Measurements from ENCODE around the gene GIMAP8.

The GIMAP8 gene

DNA sequence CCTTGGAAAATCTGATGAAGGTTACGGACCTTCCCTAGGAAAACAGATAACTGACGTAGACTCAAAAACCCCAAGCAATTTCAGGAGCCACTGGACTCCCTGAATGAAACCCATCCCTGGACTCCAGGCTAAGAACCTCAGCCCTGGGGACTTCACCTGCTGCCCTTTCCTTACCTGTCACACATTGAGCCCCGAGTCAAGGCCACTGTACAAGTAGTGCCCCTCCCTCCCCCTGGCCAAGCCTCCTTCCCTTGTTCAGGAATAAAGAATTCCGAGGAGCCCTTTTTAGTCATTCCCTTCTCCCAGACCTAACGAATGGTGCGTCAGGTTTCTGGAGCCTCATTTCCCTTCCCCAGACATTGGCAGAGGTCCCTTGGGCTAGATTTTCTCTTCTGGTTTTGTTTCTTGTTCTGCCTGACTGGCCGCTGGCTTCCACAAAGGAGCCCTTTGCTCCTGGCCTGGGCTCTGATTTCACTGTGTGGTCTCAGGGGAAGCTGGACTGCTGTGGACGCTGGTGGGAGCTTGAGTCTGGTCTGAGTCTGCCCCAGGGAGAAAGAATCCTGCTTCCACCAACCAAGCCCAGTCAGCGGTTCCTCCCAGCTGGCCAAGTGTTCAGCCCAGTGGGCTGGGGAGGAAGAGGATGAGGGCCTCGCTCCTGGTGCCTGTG, 39.6 kb upstream of the GIMAP8 start:
- Histone ChIP-seq H3K4me1 (ENCODE audit: low read length) (peaks cover 39% of the 10 kb centered on the region), H3K79me2 (ENCODE audit: low read length) (peaks cover 42% of the 10 kb centered on the region), H4K20me1 (ENCODE audit: insufficient read depth, low read length) (no peaks in the 10 kb centered on the region), H3K27me3 (replicated peaks; ENCODE audit: insufficient read depth, low read length) (no peaks in the 10 kb centered on the region), H3K9me2 (replicated peaks; ENCODE audit: insufficient read depth, low read length) (no peaks in the 10 kb centered on the region), H3F3A (ENCODE audit: insufficient read depth, low read length) (peaks cover 36% of the 10 kb centered on the region), H3K27ac (ENCODE audit: low read length) (no peak overlapping the region), H3K9ac (ENCODE audit: low read length) (no peak overlapping the region), H2AFZ (ENCODE audit: low read length) (no peak overlapping the region), H3K36me3 (replicated peaks; ENCODE audit: insufficient read depth, low read length) (peaks cover 6% of the 10 kb centered on the region), H3K9me3 (replicated peaks; ENCODE audit: insufficient read depth, low read length) (no peaks in the 10 kb centered on the region), H3K4me3 (ENCODE audit: low read length) (no peak overlapping the region), H3K4me2 (ENCODE audit: low read depth, low read length) (no peak overlapping the region)
- DNase-seq, result no peak
- TF ChIP-seq EZH2 (optimal IDR thresholded peaks at IDR 0.05; ENCODE audit: low read depth, low read length) (no peak), EZH2phosphoT487 (IDR thresholded peaks at IDR 0.05; ENCODE audit: low read length) (no peak), CTCF (IDR thresholded peaks at IDR 0.05; ENCODE audit: low read length) (no peak)

GRCh38 chr7:150411606-150412005, 38.8 kb upstream of the GIMAP8 start:
- no peak overlapping the region for H3K27ac ChIP-seq (ENCODE audit: low read length)
- no peaks in the 10 kb centered on the region for H4K20me1 ChIP-seq (ENCODE audit: insufficient read depth, low read length)
- peaks cover 34% of the 10 kb centered on the region for H3F3A ChIP-seq (ENCODE audit: insufficient read depth, low read length)
- no peak for TF ChIP-seq CTCF (IDR thresholded peaks at IDR 0.05; ENCODE audit: low read length)
- no peak for TF ChIP-seq EZH2phosphoT487 (IDR thresholded peaks at IDR 0.05; ENCODE audit: low read length)
- TF ChIP-seq EZH2 (optimal IDR thresholded peaks at IDR 0.05; ENCODE audit: low read depth, low read length), result no peak
- no peak overlapping the region for H3K4me3 ChIP-seq (ENCODE audit: low read length)
- H3K79me2 ChIP-seq (ENCODE audit: low read length), result peaks cover 34% of the 10 kb centered on the region
- H3K9me3 ChIP-seq (replicated peaks; ENCODE audit: insufficient read depth, low read length), result no peaks in the 10 kb centered on the region
- no peak overlapping the region for H3K4me2 ChIP-seq (ENCODE audit: low read depth, low read length)
- H3K9ac ChIP-seq (ENCODE audit: low read length), result no peak overlapping the region
- peaks cover 6% of the 10 kb centered on the region for H3K36me3 ChIP-seq (replicated peaks; ENCODE audit: insufficient read depth, low read length)
- H2AFZ ChIP-seq (ENCODE audit: low read length), result no peak overlapping the region
- H3K9me2 ChIP-seq (replicated peaks; ENCODE audit: insufficient read depth, low read length), result no peaks in the 10 kb centered on the region
- H3K4me1 ChIP-seq (ENCODE audit: low read length), result peaks cover 40% of the 10 kb centered on the region
- DNase-seq, result no peak
- no peaks in the 10 kb centered on the region for H3K27me3 ChIP-seq (replicated peaks; ENCODE audit: insufficient read depth, low read length)

- H3K4me1 ChIP-seq (ENCODE audit: low read length), result peaks cover 38% of the 10 kb centered on the region
- no peaks in the 10 kb centered on the region for H3K27me3 ChIP-seq (replicated peaks; ENCODE audit: insufficient read depth, low read length)
- H2AFZ ChIP-seq (ENCODE audit: low read length), result no peak overlapping the region
- H3K36me3 ChIP-seq (replicated peaks; ENCODE audit: insufficient read depth, low read length), result peaks cover 6% of the 10 kb centered on the region
- no peak overlapping the region for H3K4me3 ChIP-seq (ENCODE audit: low read length)
- no peak overlapping the region for H3K27ac ChIP-seq (ENCODE audit: low read length)
- no peak overlapping the region for H3K9ac ChIP-seq (ENCODE audit: low read length)
- peaks cover 30% of the 10 kb centered on the region for H3F3A ChIP-seq (ENCODE audit: insufficient read depth, low read length)
- TF ChIP-seq CTCF (IDR thresholded peaks at IDR 0.05; ENCODE audit: low read length) (no peak), EZH2phosphoT487 (IDR thresholded peaks at IDR 0.05; ENCODE audit: low read length) (no peak), EZH2 (optimal IDR thresholded peaks at IDR 0.05; ENCODE audit: low read depth, low read length) (no peak)
- DNase-seq, result no peak
- peaks cover 33% of the 10 kb centered on the region for H3K79me2 ChIP-seq (ENCODE audit: low read length)
- no peaks in the 10 kb centered on the region for H3K9me3 ChIP-seq (replicated peaks; ENCODE audit: insufficient read depth, low read length)
- no peaks in the 10 kb centered on the region for H4K20me1 ChIP-seq (ENCODE audit: insufficient read depth, low read length)
- H3K4me2 ChIP-seq (ENCODE audit: low read depth, low read length), result no peak overlapping the region
- no peaks in the 10 kb centered on the region for H3K9me2 ChIP-seq (replicated peaks; ENCODE audit: insufficient read depth, low read length)
These were observed 38.4 kb upstream of the GIMAP8 start for GRCh38 chr7:150412016-150412415.
